Measurements from ENCODE around the gene DTX1.
"Not testable (repeated sequence)": the region's sequence is repeated elsewhere in the genome, so short reads cannot be mapped to it uniquely, and the experiment has no call there.

DTX1 gene

GRCh38 chr12:113115455-113116126, 59.1 kb downstream of the DTX1 start:
- no peak for DNase-seq (ENCODE audit: low read depth)

- DNase-seq (ENCODE audit: low read depth): no peak
Measured at GRCh38 chr12:113116875-113117274, 60.3 kb downstream of the DTX1 start.

GRCh38 chr12:113117684-113118083, 61.2 kb downstream of the DTX1 start:
- DNase-seq (ENCODE audit: low read depth): not testable (repeated sequence)

DNA sequence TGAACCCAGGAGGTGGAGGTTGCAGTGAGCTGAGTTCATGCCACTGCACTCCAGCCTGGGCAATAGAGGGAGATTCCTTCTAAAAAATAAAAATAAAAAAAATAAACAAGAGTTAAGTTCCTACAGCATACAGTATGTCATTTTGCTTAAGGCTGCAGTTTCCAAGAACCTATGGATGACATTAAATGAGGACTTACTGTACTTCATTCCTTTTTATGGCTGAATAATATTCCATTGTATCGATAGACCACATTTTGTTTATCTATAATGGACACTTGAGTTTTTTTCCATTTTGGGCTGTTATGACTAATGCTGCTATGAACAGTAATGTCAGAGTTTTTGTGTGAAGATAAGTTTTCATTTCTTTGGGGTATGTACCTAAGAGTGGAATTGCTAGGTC, 61.6 kb downstream of the DTX1 start:
- no peak for DNase-seq (ENCODE audit: low read depth)

DNA sequence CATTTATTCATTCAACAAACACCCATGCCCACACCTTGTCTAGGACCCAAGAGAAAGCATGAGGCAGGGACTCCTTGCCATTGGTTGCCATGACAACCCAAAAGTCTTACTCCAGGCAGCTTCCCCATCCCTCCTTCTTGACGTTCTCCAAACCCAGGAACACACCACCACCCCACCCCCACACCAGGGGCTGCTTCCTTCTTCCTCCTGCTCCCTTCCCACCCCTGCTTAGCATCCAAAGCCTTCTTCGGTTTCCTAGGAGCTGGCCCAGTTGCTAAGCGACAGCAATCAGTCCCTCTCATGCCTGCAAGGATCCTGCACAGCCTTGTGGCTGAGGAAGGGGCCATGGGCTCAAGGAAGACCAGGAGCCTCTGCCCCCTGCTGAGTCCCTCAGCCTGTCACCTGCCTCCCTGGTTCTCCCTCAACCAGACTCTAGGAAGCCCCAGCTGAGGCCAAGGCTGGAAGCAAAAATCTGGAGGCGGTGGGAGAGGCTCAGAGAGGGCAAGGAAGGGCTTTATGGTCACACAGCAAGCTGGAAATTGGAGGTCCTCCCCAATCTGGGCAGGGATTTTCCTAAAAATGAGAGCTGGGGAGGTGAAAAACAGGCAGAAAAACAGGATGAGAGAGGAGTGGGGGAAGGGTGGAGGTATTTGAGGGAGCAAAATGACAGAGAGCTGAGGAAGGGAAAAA, 63.6 kb downstream of the DTX1 start:
- DNase-seq (ENCODE audit: low read depth): no peak

- DNase-seq (ENCODE audit: low read depth): no peak
Measured at GRCh38 chr12:113120670-113121370, 64.3 kb downstream of the DTX1 start.

DNA sequence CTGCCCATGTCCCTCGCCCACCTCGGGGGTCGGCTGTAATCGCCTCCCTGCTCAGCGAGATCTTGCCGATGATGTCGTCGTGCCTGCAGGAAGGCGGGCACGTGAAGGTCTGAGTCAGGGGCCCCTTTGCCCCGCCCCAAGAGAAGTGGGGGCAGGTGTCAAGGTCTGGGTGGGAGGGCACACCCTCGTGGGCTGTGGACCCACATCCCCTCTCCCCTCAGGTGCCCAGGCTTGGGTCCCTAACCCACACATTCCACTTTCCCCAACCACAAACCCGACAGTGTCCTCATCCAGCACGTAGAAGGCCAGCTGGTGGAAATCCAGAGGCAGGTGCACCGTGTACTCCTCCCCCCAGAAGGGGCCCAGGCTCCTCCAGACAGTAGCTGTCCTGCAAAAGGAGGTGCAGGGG, 71.3 kb downstream of the DTX1 start:
- DNase-seq (ENCODE audit: low read depth): no peak

DNA sequence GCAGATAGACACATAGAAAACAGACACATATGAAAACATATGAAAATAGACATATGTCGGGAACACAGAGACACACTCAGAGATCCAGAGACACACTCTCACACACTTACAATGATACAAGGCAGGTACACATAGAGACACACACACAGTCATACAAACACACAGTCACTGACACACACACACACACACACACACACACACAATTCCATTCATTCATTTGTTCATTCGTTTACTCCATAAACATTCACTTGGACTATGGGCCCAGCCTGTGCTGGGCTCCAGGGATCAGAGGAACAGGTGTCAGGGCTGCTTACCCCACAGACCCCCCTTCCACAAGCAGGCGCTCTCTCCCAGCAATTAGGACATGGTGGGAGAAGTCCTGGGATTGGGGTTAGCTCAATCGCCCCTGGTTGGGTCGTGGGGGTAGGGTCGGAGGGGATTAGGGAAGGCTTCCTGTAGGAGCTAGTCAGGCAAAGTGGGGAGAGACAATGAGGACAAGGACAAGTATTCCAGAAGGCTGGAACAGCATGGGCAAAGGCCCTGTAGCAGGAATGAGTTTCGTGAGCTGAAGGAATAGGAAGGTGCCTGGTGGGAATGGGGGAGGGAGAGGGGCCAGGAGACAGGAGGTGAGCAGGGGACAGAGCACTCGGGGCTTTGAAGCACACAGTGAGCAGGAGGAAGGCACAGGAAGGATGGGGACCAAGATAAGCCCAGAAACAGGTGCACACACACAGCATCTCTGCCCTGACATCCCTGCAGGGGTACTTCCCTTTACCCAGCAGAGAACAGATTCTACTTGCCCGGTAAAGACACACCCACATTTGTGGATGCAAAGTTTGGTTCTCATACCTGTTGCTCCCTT, 72.5 kb downstream of the DTX1 start:
- DNase-seq (ENCODE audit: low read depth): no peak

GRCh38 chr12:113129664-113130456, 73.3 kb downstream of the DTX1 start:
- DNase-seq (ENCODE audit: low read depth): no peak

DNA sequence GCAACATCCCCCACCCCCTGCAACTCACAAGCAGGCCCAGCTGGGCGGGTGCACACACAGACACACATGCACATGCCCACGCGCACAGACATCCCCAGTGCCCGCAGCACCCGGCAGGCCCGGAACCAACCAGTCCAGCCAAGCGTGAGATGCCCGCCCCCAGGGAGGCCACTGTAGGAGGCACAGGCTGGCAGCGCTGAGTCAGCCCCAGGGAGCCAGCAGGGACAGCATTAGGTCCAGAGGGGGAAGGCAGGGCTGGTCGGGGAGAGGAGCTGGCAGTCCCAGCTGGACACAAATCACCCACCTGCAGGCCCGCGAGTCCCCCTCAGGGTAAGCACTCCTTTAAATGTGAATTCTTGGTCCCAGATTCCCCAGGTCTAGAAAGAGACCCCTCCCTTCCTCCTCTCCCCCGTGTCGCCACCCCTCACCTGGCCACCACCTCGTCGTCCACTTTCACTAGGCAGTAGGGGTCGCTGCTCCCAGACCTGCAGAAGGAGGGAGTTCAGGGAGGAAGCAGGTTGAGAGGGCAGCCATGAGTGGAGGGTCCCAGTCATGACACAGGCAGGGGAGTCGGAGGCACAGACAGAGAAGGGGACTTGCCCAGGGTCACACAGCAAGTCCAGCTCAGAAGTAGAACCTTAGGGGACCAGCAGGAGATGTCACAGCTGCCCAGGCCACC, 74.1 kb downstream of the DTX1 start:
- DNase-seq (ENCODE audit: low read depth): no peak

DNA sequence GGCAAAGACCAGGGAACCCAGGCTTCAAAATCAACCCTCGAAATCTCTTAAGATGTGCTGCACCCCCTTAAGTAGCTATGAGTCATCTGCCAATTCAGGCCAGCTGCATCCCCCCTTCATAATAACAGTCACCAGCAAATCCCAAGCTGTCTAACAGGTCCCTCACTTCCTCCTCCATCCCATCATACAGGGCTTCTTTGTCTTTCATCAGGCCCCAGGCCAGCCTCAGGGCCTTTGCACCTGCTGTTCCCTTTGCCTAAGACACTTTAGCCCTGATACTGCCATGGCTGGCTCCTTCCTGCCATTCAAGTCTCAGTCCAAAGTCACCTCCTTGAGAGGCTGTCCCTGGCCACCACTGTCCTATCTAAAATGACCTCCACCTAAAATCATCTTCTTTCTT, 75.0 kb downstream of the DTX1 start:
- DNase-seq (ENCODE audit: low read depth): no peak

DNA sequence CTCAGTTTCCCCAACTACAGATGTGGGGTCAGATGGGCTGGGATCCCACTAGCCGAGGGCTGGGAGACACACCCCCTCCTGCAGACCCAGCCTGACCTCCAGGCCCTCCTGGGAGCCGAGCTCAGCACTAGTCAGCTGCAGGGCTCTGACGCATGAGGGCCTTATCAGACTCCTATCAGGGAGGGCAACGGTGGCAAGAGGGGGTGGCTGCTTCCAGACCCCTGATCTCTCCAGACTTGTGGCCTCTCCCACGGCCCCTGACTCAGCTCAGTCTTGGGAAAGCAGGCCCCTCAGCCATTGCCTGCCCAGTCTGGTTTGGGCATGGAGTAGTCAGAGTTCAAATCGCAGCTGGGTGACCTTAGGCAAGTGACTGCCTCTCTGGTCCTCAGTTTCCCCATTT, 76.5 kb downstream of the DTX1 start:
- DNase-seq (ENCODE audit: low read depth): no peak

DNA sequence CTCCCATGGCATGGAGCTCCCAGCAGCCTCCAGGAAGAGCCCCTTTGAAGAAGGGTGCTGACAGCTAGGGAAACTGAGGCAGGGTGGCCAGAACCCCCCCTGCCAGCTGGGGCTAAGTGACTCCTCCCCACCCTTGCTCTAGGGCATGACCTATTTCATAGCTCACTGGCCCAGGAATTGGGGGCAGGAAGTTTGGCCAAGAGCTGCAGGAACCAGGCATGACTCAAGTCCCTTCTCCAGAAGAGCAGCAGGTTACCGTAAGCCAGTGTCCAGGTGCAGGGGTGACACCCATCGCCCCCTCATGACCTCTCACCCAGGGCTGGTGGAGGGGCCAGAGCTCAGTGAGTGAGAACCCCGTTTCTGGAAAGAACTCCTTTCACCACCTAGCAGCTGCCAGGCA, 77.1 kb downstream of the DTX1 start:
- DNase-seq (ENCODE audit: low read depth): no peak

DNA sequence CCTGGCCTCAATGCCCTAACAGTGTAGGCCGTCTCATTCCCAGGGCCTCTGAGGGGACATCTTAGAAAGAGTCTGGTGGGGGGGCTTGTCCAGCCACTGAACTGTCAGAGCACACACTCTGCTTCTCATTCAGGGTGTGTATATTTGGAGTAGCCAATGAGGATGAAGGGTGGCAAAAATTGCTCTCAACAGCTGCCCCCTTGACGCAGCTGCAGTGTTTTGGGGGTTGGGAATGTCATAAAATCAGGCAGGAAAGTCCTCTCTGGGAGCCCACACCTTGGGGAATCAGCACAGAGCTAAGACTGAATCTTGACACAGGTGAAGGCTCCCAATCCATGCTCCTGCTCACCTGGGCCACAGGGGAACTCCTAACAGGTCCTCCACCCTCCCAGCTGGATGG, 77.5 kb downstream of the DTX1 start:
- DNase-seq (ENCODE audit: low read depth): no peak

- DNase-seq (ENCODE audit: low read depth): no peak
Measured at GRCh38 chr12:113134521-113134951, 78.0 kb downstream of the DTX1 start.

GRCh38 chr12:113135178-113136127, 78.9 kb downstream of the DTX1 start, which contains the start of gene RASAL1:
Gene RASAL1 (minus strand): TSS chr12:113135761. CDS start chr12:113135462, 299 bp downstream.
- DNase-seq (ENCODE audit: low read depth): peak; percentile 61

DNA sequence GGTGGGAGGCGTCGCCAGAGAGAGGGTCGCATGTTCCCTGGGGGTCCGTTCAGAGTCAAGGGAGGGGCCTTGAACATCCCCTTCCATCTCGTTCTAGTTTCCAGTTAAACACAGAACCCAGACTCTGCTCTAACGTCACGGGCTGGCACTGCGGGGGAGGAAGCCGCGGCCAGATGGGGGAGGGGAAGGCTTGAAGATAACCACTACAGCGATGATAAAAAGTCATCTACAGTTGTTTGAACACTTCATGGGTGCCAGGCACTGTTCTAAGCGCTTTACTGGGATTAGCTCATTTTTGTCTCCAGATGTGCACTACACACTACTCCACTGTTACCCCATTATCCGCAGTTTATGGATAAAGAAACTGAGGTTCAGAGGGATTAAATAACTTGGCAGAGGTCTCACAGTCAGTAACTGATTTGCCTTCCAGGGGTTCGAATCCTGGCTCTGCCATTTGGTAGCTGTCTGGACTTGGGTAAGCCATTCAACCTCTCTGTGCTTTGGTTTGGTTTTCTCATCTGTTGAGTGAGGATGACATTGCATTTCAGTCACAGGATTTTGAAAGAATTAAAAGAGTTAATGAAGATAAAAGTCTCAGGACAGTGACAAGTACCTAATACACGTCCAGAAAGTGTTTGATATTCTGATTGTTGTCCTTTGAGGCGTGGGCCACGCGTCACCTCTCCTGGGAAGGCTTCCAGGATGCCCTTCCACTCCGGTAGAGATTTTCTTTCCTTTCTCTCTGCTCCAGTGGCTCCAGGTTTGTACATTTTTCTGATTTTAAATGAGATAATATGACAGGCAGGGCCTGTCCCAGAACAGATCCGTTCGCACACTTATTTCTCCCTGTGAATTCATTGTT, 79.8 kb downstream of the DTX1 start:
- peak; percentile 39 for DNase-seq (ENCODE audit: low read depth)

GRCh38 chr12:113136990-113137511, 80.5 kb downstream of the DTX1 start:
- DNase-seq (ENCODE audit: low read depth): no peak
